ENCODE results near the gene EDNRA.

The EDNRA gene

GRCh38 chr4:147586032-147586431 is 105.1 kb downstream of the EDNRA start:
- no peak for TF ChIP-seq ZFX (IDR thresholded peaks at IDR 0.05; ENCODE audit: borderline replicate concordance)
- TF ChIP-seq CTCF (IDR thresholded peaks at IDR 0.05): no peak
- H3K27ac ChIP-seq: no peak overlapping the region

- H3K27ac ChIP-seq: no peak overlapping the region
- TF ChIP-seq ZFX (IDR thresholded peaks at IDR 0.05; ENCODE audit: borderline replicate concordance) (no peak), CTCF (IDR thresholded peaks at IDR 0.05) (no peak)
Observed at GRCh38 chr4:147586637-147587036, 105.7 kb downstream of the EDNRA start.

- no peak overlapping the region for H3K27ac ChIP-seq
- TF ChIP-seq ZFX (IDR thresholded peaks at IDR 0.05; ENCODE audit: borderline replicate concordance) (no peak), CTCF (IDR thresholded peaks at IDR 0.05) (no peak)
Observed at GRCh38 chr4:147587041-147587440, 106.1 kb downstream of the EDNRA start.

GRCh38 chr4:147589586-147589985 is 108.7 kb downstream of the EDNRA start:
- TF ChIP-seq CTCF (IDR thresholded peaks at IDR 0.05): no peak
- no peak for TF ChIP-seq ZFX (IDR thresholded peaks at IDR 0.05; ENCODE audit: borderline replicate concordance)
- no peak overlapping the region for H3K27ac ChIP-seq

- peak; percentile 87 for TF ChIP-seq CTCF (IDR thresholded peaks at IDR 0.05)
- no peak for TF ChIP-seq ZFX (IDR thresholded peaks at IDR 0.05; ENCODE audit: borderline replicate concordance)
- no peak overlapping the region for H3K27ac ChIP-seq
Observed at GRCh38 chr4:147590249-147590920, 109.5 kb downstream of the EDNRA start.

- TF ChIP-seq CTCF (IDR thresholded peaks at IDR 0.05) (no peak), ZFX (IDR thresholded peaks at IDR 0.05; ENCODE audit: borderline replicate concordance) (no peak)
- no peak overlapping the region for H3K27ac ChIP-seq
Observed at GRCh38 chr4:147591106-147591505, 110.2 kb downstream of the EDNRA start.

- no peak for TF ChIP-seq CTCF (IDR thresholded peaks at IDR 0.05)
- TF ChIP-seq ZFX (IDR thresholded peaks at IDR 0.05; ENCODE audit: borderline replicate concordance): no peak
- no peak overlapping the region for H3K27ac ChIP-seq
Observed at GRCh38 chr4:147594107-147594506, 113.2 kb downstream of the EDNRA start.
